GM19438 (cell line): Measurements from ENCODE around the gene GIT2.
"Not testable (repeated sequence)": the region's sequence is repeated elsewhere in the genome, so short reads cannot be mapped to it uniquely, and the experiment has no call there.

ENCODE experiments used
- ATAC-seq: cut with Tn5 transposase; IDR thresholded peaks from one replicate; pipeline ENCODE4 v1.9.1; 2021; ENCODE audit warnings: low read depth; ENCODE audit not compliant: unreplicated experiment

Gene GIT2

GRCh38 chr12:109949089-109949488 lies 47.1 kb downstream of the GIT2 start:
- ATAC-seq = no peak

- ATAC-seq = no peak
Observed at GRCh38 chr12:109948368-109948767, 47.8 kb downstream of the GIT2 start.

DNA sequence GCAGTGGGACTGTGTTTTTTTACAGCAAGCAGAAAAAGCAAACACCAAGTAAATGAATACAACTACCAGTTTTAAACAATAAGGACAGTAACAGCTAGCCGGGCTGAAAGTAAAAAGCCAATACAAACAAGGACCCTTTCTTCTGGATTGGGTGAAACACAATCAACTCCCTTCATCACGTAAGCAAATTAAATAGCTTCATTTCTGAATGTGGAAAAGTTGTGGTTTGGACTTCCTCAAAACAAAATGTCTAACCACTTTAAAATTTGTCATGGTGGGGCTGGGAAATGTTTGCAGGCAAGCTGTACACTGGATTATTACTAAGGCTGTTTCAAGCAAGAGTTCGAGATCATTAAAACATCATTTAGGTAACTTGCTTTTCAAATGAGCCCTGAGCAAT lies 48.6 kb downstream of the GIT2 start:
- ATAC-seq = no peak

DNA sequence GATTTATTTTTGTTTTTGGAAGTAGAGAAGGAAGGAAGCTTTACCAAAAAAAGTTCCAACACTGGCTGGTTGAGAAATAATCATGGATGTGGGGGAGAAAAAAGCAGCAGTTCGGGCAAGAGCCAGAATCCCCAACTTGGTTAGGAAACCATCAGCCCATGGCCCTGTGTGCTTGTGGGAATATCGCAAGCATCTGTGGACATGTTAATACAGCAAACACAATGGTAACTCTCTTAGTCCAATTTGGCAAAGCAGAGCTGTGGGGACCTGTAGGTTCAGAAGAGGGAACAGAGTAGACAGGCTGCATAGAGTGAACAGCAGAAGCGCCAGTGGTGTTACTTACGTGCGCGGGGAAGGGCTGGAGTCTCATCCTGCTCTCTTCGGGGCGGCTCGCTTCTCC lies 49.3 kb downstream of the GIT2 start:
- ATAC-seq = no peak

GRCh38 chr12:109946505-109946904 lies 49.7 kb downstream of the GIT2 start:
- no peak for ATAC-seq

DNA sequence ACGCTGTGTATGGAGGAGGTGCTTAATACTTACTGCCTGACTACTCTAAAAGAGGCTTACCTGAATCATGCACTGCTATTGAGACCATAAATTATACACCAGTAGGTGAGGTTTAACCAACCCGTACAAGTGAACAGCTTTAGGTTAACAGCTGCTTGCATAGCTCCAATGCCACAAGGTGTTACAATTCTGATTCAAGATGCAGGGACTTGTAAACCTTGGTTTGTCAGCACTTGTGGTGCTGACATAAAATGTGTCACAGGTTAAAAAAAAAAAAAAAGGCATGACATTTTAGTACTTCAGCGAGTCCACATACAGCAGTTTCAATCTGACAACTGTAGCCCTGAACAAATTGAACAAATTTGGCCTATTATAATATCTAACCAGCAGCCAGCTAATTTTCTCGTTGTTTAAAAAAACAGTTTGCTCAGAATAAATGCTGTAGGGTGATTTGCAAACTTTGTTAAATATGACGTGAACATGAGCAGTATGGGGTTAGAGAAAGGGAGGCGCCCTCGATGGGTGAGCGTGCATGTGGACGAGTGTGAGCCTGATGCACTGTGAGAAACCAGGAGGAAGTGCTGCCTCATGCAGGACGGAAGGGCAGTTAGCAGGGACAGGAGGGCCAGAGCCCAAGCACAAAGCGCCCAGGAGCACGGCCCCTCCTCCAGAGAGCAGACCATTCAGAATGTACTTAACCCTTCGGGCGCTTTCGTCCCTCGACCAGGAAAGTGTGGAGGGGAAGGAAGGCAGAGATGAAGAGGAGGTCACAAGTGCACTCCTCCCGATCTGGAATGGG lies 51.4 kb downstream of the GIT2 start:
- ATAC-seq = no peak

DNA sequence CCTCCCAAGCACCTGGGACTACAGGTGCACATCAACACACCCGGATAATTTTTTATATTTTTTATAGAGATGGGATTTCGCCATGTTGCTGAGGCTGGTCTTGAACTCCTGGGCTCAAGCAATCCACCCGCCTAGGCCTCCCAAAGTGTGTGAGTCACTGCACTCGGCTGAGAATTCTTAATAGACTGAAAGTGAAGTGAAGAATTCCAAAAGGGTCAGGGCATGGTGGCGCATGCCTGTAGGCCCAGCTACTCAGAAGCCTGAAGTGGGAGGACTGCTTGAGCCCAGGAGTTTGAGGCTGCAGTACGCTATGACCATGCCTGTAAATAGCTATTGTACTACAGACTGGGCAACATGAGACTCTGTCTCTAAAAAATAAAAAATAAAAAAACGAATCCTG lies 52.4 kb downstream of the GIT2 start:
- no peak for ATAC-seq

DNA sequence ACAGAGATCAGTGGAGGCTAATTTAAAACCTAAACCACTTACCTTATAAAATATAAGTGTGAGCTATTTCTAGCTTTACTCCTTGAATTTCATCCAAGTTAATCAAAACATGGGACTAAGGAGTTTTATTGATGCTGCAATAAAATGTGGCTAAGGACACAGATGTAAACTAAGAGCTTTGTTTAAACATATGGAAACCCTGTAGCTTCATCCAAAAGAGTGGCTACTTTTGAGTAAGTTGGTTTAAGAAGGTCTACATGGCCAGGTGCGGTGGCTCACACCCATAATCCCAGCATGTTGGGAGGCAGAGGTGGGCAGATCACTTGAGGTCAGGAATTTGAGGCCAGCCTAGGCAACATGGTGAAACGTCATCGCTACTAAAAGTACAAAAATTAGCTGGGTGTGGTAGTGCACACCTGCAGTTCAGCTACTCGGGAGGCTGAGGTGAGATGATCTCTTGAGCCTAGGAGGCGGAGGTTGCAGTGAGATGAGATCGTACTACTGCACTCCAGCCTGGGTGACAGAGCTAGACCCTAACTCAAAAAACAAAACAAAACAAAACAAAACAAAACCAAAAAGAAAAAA lies 55.7 kb downstream of the GIT2 start:
- ATAC-seq = no peak

- no peak for ATAC-seq
Observed at GRCh38 chr12:109939504-109939903, 56.7 kb downstream of the GIT2 start.

DNA sequence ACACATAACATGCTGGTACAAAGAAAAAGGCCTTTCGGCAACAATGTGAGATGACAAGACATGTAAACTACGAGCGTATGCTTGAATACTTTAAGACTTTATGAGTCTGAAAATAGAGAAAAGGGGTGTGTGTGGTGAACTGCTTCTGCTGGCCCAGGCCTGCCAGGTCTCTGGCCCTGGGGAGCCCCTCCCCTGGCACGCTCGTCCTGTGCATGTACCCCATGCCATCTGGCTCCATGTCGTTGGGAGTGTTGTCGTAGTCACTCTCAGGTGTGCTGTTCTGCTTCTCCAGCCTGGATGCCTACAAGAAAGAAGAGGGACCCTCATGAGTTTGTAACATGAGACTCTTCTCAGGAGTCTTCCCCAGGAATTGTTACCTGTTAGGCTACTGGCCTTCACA lies 57.2 kb downstream of the GIT2 start:
- no peak for ATAC-seq

DNA sequence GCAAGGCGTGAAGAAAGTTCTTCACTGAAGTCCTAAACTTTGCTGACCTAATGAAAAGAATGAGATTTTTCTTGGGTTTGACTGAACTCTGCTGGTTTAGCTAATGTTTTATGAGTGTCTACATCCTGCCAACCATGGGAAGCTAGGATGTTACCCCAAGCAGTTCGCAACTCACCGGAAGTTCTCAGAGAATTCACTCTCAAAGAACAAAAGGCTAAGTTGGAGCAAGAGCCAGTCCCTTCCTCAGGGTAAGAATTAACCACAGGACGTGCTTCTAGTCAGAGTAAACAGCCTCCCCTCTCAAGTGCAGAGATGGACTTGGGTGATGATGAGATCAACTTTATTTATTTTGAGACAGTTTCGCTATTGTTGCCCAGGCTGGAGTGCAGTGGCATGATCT lies 58.8 kb downstream of the GIT2 start:
- no peak for ATAC-seq

DNA sequence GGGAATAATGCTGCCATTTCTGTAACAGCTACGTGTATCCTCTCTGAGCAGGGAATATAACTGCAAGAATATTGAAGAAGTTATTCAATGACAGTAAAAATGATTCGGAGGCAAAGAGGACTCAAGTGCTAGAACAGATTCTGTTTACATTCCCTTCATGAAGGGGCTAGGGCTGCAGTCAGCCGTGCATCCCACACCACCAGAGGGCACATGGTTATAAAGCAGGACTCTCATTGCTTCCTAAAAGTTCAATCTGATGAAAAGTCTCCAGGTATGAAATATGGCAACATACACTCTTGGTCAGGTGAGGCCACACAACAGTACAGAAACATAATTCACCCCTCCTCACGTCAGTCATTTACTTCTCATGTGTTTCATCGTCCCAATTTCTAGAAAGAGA lies 62.1 kb downstream of the GIT2 start:
- ATAC-seq = no peak

- ATAC-seq = no peak
Observed at GRCh38 chr12:109932878-109933503, 63.2 kb downstream of the GIT2 start.

DNA sequence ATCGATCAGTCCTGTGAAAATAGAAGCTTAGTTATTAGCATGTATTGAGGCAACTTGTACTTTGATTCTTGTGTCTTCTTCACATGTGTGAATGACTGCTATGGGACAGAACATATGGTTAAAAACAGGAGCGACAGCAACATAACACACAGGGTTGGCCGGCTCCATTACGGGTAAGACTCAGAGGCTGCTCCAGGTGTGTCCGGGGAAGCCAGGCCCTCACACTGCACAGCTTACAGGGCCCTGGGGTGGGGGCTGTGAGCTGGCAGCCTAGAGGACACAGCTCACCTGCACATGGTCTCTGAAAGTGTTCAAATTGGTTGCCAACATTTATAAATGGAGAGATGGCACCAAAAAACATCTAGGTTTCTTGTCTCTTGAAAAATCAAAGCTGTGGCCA lies 65.0 kb downstream of the GIT2 start:
- no peak for ATAC-seq

DNA sequence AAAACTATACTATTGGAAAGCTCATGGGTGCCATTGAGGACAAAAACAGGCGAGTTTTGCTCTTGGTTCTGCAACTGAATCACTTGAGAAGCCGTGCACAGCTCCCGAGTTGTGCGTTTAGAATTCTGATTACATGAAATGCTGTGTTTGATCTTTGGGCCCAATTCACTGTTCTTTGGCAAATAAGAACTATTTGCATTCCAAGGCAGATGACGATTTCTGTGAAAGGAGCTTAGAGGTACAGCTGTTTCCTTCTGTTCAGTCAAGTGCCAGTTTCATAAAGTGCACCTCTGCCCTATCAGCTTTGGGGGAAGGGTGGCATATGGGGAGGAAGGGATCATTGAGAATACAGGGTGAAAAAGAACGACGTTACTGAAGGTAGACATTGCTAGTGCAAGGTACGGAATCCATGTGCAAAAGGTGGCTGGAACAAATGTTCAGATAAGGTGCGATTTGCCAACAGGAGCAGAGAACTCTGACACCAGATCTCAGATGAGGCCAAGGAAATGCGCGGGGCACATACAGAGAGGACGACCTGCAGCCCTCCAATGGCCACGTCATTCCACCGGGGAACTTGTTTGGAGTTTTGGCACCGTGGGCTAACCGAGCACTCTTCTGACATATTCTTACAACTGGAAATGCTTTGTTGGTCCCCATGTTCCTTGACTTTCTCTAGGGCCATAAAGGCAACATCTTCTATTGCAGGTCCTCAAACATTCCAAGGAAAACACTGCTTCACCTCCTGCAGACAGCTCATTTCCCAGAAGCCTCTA lies 66.0 kb downstream of the GIT2 start:
- no peak for ATAC-seq

DNA sequence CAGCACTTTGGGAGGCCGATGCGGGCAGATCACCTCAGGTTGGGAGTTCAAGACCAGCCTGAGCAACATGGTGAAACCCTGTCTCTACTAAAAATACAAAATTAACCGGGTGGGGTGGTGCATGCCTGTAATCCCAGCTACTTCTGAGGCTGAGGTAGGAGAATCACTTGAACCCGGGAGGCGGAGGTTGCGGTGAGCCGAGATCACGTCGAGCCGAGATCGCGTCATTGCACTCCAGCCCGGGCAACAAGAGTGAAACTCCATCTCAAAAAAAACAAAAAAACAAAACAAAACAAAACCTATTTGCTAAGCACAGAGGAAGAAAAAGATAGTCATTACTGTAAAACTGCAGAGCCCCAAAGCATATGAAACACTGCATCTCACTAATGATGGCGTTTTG lies 66.8 kb downstream of the GIT2 start:
- not testable (repeated sequence) for ATAC-seq

GRCh38 chr12:109928058-109928656 lies 68.0 kb downstream of the GIT2 start:
- no peak for ATAC-seq

DNA sequence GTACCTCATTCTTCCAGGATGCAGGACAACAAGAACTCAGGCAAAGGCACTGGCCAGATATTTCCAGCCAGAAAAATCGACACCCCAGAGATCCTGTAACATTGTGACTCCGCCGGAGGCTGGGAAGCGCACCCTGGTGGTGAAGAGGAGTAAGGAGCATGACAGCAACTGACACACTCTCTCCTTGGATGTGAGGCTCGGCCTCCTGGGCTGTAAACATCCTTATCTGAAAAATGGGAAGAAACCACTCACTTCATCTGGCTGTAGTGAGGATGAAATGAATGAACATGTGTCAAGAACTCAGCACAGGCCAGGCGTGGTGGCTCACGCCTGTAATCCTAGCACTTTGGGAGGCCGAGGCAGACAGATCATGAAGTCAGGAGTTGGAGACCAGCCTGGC lies 68.5 kb downstream of the GIT2 start:
- no peak for ATAC-seq

- ATAC-seq = no peak
Observed at GRCh38 chr12:109926488-109927210, 69.5 kb downstream of the GIT2 start.

GRCh38 chr12:109926016-109926415 lies 70.2 kb downstream of the GIT2 start:
- no peak for ATAC-seq
